ENCODE results near the gene OR4C13.
"Not testable (repeated sequence)": the region's sequence is repeated elsewhere in the genome, so short reads cannot be mapped to it uniquely, and the experiment has no call there.

Gene OR4C13

GRCh38 chr11:49952091-49952490 is at the start of gene OR4C13:
OR4C13 (plus strand) TSS chr11:49952391; CDS start chr11:49952423, 32 bp downstream.
- DNase-seq: no peak

GRCh38 chr11:49911516-49911915 is 40.7 kb upstream of the OR4C13 start:
- not testable (repeated sequence) for DNase-seq

- DNase-seq: not testable (repeated sequence)
These were observed 3.5 kb upstream of the OR4C13 start for GRCh38 chr11:49948701-49949100.

GRCh38 chr11:49973439-49973838 is 21.2 kb downstream of the OR4C13 start:
- DNase-seq: not testable (repeated sequence)

GRCh38 chr11:49982435-49982834 is 30.2 kb downstream of the OR4C13 start, which contains the start of gene OR4C12:
OR4C12 (minus strand) TSS chr11:49982535; CDS start chr11:49982501, 34 bp downstream.
- not testable (repeated sequence) for DNase-seq

GRCh38 chr11:49995565-49995964 is 43.4 kb downstream of the OR4C13 start:
- peak; percentile 90 for DNase-seq
